Effector CD4-positive, alpha-beta T cell (primary cell): ENCODE measurements around the gene SPDYE11. TPM values are rescaled to one million over a fixed set of nuclear protein-coding genes. Genes with fewer than 3 reads are reported as not detected.
A peak's percentile ranks its signal among the peaks of the same experiment; 100 is the strongest.
"Not testable (repeated sequence)": the region's sequence is repeated elsewhere in the genome, so short reads cannot be mapped to it uniquely, and the experiment has no call there.

Experiments
- DNase-seq: peaks from one replicate; pipeline ENCODE4 v3.0.0-alpha.2; 2020
- total RNA-seq: gene quantifications from one replicate; lab custom pipeline; 2026; lab: John Stamatoyannopoulos, UW

Gene SPDYE11, protein sequence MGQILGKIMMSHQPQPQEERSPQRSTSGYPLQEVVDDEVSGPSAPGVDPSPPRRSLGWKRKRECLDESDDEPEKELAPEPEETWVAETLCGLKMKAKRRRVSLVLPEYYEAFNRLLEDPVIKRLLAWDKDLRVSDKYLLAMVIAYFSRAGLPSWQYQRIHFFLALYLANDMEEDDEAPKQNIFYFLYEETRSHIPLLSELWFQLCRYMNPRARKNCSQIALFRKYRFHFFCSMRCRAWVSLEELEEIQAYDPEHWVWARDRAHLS
- not detected for total RNA-seq

DNA sequence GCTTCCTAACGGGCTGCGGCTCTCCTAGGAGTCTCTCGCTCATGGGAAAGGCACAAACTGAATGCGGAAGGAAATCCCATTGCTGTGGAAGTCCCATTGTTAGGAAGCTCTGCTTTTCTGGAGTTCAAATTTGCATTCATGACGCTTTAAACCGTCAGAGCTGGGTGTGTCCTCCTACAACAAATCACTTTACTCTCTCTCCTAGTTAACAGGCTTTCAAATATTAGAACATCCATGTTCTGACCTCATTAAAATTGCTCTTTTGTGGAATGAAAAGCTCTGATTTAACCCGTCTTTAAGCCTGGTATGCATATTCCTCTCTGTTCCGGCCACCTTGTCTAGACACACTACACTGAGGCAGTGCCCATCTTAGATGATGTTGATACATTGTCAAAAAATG lies at the start of gene SPDYE11:
Gene SPDYE11, minus strand, starts transcription at position 101 of the 400 bp plus-strand sequence. CDS start 1,800 bp downstream, outside the sequence.
- not testable (repeated sequence) for DNase-seq

DNA sequence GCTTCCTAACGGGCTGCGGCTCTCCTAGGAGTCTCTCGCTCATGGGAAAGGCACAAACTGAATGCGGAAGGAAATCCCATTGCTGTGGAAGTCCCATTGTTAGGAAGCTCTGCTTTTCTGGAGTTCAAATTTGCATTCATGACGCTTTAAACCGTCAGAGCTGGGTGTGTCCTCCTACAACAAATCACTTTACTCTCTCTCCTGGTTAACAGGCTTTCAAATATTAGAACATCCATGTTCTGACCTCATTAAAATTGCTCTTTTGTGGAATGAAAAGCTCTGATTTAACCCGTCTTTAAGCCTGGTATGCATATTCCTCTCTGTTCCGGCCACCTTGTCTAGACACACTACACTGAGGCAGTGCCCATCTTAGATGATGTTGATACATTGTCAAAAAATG lies 28.2 kb upstream of the SPDYE11 start, which contains the start of gene SPDYE9:
Gene SPDYE9, minus strand, starts transcription at position 101 of the 400 bp plus-strand sequence. CDS start 1,800 bp downstream, outside the sequence.
- not testable (repeated sequence) for DNase-seq

DNA sequence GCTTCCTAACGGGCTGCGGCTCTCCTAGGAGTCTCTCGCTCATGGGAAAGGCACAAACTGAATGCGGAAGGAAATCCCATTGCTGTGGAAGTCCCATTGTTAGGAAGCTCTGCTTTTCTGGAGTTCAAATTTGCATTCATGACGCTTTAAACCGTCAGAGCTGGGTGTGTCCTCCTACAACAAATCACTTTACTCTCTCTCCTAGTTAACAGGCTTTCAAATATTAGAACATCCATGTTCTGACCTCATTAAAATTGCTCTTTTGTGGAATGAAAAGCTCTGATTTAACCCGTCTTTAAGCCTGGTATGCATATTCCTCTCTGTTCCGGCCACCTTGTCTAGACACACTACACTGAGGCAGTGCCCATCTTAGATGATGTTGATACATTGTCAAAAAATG lies 28.0 kb downstream of the SPDYE11 start, which contains the start of gene SPDYE8:
Gene SPDYE8, minus strand, starts transcription at position 101 of the 400 bp plus-strand sequence. CDS start 1,800 bp downstream, outside the sequence.
- DNase-seq: not testable (repeated sequence)

DNA sequence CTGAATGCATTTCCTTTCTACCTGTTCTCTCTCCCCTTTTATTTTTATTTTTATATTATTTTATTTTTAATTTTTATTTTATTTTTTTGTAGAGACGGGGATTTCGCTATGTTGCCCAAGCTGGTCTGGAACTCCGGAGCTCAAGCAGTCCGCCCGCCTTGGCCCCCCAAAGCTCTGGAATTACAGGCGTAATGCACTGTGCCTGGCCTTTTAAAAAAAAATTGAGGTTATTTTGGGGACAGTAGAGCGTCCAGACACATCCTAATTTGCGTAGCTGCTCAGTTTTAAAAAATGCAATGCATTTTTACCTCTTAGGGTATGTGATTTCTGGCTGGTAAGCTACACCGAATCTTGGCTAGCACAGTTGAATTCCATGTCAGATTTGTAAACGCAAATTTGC lies 51.2 kb downstream of the SPDYE11 start:
- not testable (repeated sequence) for DNase-seq

DNA sequence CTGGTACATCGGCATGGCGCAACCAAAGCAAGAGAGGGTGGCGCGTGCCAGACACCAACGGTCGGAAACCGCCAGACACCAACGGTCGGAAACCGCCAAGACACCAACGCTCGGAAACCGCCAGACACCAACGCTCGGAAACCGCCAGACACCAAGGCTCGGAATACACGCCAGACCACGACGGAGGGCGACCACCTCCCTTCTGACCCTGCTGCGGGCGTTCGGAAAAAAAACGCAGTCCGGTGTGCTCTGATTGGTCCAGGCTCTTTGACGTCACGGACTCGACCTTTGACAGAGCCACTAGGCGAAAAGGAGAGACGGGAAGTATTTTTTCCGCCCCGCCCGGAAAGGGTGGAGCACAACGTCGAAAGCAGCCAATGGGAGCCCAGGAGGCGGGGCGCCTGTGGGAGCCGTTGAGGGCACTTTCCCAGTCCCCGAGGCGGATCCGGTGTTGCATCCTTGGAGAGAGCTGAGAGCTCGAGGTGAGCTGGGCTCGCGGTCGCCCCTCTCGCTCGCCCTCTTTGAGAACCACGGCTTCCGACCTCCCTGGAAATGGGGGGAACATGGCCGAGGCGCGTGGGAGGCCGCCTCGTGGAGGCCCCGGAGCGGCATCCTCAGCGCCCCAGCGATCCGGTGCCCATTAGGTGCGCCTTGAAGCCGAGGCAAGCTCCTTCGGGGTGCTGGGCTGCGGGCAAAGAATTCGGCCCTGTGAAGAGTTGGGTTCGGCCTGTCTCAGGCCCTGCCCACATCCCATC lies 51.8 kb downstream of the SPDYE11 start:
- peak; percentile 78 for DNase-seq

DNA sequence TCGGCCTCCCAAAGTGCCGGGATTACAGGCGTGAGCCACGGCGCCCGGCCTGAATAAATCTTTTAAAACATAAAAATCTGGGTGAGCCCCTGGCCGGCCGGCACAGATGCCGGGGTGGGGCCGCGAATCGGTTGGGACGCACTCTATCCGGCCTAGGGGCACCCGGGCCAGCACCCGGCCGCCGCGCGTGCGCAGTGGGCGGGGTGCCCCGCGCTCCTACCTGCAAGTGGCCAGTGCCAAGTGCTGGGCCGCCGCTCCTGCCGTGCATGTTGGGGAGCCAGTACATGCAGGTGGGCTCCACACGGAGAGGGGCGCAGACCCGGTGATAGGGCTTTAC lies 52.4 kb downstream of the SPDYE11 start:
- peak; percentile 51 for DNase-seq

DNA sequence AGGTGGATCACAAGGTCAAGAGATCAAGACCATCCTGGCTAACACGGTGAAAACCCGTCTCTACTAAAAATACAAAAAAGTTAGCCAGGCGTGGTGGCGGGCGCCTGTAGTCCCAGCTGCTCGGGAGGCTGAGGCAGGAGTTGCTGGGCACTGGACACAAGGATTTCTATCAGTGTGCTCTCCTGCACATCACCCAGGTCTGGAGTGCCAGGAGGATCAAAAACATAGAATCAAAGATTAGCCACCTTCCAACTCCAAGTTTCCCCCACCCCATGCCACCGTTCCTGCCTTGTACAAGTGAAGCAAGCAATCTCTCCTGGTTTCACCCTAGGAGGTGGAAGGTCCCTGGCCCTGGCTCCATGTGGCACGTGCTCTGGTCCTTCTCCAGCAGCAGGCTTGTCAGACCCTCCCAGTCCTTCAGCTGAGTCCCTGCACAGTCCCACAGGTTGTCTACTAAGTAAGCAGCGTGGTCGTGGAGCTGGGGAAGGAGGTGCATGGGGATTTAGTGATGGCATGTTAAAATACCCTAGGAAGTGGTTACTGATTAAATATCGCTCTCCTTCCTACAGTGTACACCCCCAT lies 59.7 kb downstream of the SPDYE11 start:
- not testable (repeated sequence) for DNase-seq
